Measurements from ENCODE around the gene SPARCL1.
"Not testable (repeated sequence)": the region's sequence is repeated elsewhere in the genome, so short reads cannot be mapped to it uniquely, and the experiment has no call there.

SPARCL1 gene

DNA sequence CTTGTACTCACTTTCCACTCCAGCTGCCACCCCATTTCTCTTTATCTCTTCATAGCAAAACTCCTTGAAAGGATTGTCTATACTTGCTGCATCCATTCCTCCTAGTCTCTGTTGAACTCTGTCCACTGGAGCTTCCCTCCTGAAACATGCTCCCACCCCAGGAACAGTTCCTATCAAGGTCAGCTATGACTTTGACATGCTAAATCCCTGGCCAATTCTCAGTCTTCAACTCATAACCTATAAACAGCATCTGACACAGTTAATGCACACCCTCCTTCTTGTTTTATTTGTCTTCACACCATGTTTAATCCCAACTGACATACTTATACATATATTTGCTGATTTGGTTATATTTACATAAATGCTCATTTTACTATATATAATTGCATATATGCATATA lies 47.8 kb downstream of the SPARCL1 start:
- H3K36me3 ChIP-seq = no peaks in the 10 kb centered on the region
- H3K27ac ChIP-seq = no peak overlapping the region
- H3K9me3 ChIP-seq (replicated peaks in 1 of 11) = peaks cover 0 to 6% (median 0%) of the 10 kb centered on the region in 11 experiments; a peak in 2 of 22 replicates
- TF ChIP-seq Cebpa-rat (IDR thresholded peaks at IDR 0.05) = no peak
- no peak overlapping the region for H3K9ac ChIP-seq
- H4K20me1 ChIP-seq = no peaks in the 10 kb centered on the region
- no peaks in the 10 kb centered on the region for H3K27me3 ChIP-seq
- no peak overlapping the region for H3K4me2 ChIP-seq
- no peaks in the 10 kb centered on the region; a peak in 1 of 20 replicates for H3K4me1 ChIP-seq
- no peak overlapping the region for H3K4me3 ChIP-seq

DNA sequence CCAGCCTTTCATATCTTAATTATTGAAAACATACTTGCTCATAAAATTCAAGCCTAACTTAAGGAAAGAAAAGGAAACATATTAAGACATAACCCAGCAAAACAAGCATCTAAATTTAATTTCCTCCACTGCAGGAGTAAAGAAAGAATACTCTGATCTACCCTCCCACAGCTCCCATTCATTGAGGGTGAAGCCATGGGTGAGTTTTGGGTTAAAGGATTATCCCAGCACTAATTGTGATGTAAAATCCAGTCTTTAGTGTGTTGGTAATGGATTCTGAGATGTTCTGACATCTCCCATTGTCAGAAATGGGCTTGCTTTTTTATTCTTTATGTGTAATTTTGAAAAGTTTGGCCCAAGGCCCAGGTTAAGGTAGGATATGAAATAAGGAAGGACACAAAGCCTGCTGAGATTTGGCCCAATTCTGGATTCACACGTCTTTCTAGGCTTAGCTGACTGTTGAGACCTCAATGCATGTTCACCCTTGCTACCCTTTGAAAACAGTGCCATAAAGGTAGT lies 50.4 kb downstream of the SPARCL1 start:
- H3K27me3 ChIP-seq = no peaks in the 10 kb centered on the region
- no peak overlapping the region for H3K4me2 ChIP-seq
- H3K27ac ChIP-seq = no peak overlapping the region
- H3K4me1 ChIP-seq = no peaks in the 10 kb centered on the region; a peak in 1 of 20 replicates
- no peak overlapping the region for H3K9ac ChIP-seq
- no peaks in the 10 kb centered on the region for H3K36me3 ChIP-seq
- H3K4me3 ChIP-seq = no peak overlapping the region
- TF ChIP-seq Cebpa-rat (IDR thresholded peaks at IDR 0.05) = no peak
- no peaks in the 10 kb centered on the region for H4K20me1 ChIP-seq
- H3K9me3 ChIP-seq (replicated peaks in 1 of 11) = peaks cover 0 to 6% (median 0%) of the 10 kb centered on the region in 11 experiments; a peak in 2 of 22 replicates

GRCh38 chr4:87476934-87477333 lies 52.2 kb downstream of the SPARCL1 start:
- H3K4me2 ChIP-seq = no peak overlapping the region
- H3K27me3 ChIP-seq = no peaks in the 10 kb centered on the region
- H3K4me3 ChIP-seq = no peak overlapping the region
- TF ChIP-seq Cebpa-rat (IDR thresholded peaks at IDR 0.05) = no peak
- no peaks in the 10 kb centered on the region for H3K36me3 ChIP-seq
- H3K9ac ChIP-seq = no peak overlapping the region
- H3K9me3 ChIP-seq (replicated peaks in 1 of 11) = no peaks in the 10 kb centered on the region
- no peaks in the 10 kb centered on the region for H4K20me1 ChIP-seq
- no peak overlapping the region for H3K27ac ChIP-seq
- no peaks in the 10 kb centered on the region; a peak in 1 of 20 replicates for H3K4me1 ChIP-seq

- H3K4me3 ChIP-seq = no peak overlapping the region
- no peaks in the 10 kb centered on the region for H3K4me1 ChIP-seq
- no peaks in the 10 kb centered on the region for H4K20me1 ChIP-seq
- no peak for TF ChIP-seq Cebpa-rat (IDR thresholded peaks at IDR 0.05)
- no peak overlapping the region for H3K9ac ChIP-seq
- H3K27me3 ChIP-seq = no peaks in the 10 kb centered on the region
- no peak overlapping the region for H3K27ac ChIP-seq
- no peaks in the 10 kb centered on the region for H3K36me3 ChIP-seq
- H3K4me2 ChIP-seq = no peak overlapping the region
- H3K9me3 ChIP-seq (replicated peaks in 1 of 11) = no peaks in the 10 kb centered on the region
Measured at GRCh38 chr4:87469390-87469789, 59.8 kb downstream of the SPARCL1 start.

DNA sequence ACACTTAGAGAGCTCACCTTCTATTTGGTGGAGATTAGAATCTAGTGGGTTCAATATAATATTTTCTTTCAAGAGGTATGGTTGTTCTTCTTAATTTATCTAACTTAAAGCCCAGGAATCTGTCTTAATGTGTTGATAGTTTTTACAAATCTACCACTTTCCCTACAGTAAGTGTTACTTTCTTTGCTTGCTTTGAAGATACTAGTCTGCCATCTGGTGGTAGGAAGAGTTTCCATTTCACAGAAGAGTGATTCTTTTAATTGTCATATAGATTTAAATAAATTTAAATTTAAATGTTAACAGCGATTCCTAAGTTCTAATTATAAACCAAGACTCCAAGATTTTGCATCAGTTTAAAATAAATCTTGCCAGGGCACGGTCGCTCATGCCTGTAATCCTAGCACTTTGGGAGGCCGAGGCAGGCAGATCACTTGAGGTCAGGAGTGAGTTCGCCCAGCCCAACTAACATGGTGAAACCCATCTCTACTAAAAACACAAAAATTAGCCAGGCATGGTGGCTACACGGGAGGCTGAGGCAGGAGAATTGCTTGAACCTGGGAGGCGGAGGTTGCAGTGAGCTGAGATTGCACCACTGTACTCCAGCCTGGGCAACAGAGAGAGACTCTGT lies 63.3 kb downstream of the SPARCL1 start:
- TF ChIP-seq Cebpa-rat (IDR thresholded peaks at IDR 0.05) = no peak
- Histone ChIP-seq H3K27me3 (no peaks in the 10 kb centered on the region), H3K4me2 (no peak overlapping the region), H3K4me1 (no peaks in the 10 kb centered on the region), H3K9ac (no peak overlapping the region), H3K36me3 (no peaks in the 10 kb centered on the region), H3K4me3 (no peak overlapping the region), H3K27ac (no peak overlapping the region), H4K20me1 (no peaks in the 10 kb centered on the region), H3K9me3 (replicated peaks in 1 of 11) (no peaks in the 10 kb centered on the region)

GRCh38 chr4:87462102-87462501 lies 67.1 kb downstream of the SPARCL1 start:
- Histone ChIP-seq H3K27me3 (no peaks in the 10 kb centered on the region), H3K4me2 (no peak overlapping the region), H3K9me3 (replicated peaks in 1 of 11) (peaks cover 0 to 5% (median 5%) of the 10 kb centered on the region in 11 experiments; a peak in 6 of 22 replicates), H4K20me1 (no peaks in the 10 kb centered on the region), H3K9ac (no peak overlapping the region), H3K4me1 (no peaks in the 10 kb centered on the region), H3K36me3 (peaks cover 14 to 32% (median 24%) of the 10 kb centered on the region in 11 experiments), H3K4me3 (no peak overlapping the region), H3K27ac (no peak overlapping the region)
- no peak for TF ChIP-seq Cebpa-rat (IDR thresholded peaks at IDR 0.05)

DNA sequence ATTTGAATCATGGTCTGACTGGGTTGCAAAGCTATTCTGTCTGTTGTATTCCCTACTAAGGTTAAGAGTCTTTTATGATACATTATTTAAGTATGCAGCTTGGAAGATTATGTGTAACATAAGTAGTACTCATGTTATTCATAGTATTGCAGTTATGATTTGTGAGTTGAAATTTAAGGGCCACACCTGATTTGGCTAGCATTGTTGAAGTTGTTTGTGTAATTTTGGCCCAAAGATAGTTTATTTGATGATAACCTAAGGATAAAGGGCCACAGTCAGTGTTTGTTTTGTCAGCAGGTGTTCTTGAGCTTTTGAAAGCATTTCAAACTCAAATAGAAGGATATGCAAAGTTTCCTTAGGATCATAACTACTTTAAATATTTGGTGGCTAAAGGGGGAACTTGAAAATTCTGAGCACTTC lies 67.9 kb downstream of the SPARCL1 start:
- Histone ChIP-seq H3K9ac (no peak overlapping the region), H3K4me1 (no peaks in the 10 kb centered on the region), H4K20me1 (no peaks in the 10 kb centered on the region), H3K27ac (no peak overlapping the region), H3K27me3 (no peaks in the 10 kb centered on the region), H3K9me3 (replicated peaks in 1 of 11) (peaks cover 0 to 5% (median 5%) of the 10 kb centered on the region in 11 experiments; a peak in 6 of 22 replicates), H3K4me2 (no peak overlapping the region), H3K4me3 (no peak overlapping the region), H3K36me3 (peaks cover 22 to 40% (median 32%) of the 10 kb centered on the region in 11 experiments)
- TF ChIP-seq Cebpa-rat (IDR thresholded peaks at IDR 0.05) = no peak

DNA sequence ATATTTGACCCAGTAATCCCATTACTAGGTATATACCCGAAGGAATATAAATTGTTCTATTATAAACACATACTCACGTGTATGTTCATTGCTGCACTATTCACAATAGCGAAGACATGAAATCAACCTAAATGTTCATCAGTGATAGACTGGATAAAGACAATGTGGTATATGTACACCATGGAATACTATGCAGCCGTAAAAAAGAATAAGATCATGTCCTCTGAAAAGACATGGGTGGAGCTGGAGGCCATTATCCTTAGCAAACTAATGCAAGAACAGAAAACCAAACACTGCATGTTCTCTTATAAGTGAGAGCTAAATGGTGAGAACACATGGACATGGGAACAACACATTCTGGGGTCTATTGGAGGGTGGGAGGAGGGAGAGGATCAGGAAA lies 70.3 kb downstream of the SPARCL1 start:
- no peak for TF ChIP-seq Cebpa-rat (IDR thresholded peaks at IDR 0.05)
- no peaks in the 10 kb centered on the region for H3K27me3 ChIP-seq

DNA sequence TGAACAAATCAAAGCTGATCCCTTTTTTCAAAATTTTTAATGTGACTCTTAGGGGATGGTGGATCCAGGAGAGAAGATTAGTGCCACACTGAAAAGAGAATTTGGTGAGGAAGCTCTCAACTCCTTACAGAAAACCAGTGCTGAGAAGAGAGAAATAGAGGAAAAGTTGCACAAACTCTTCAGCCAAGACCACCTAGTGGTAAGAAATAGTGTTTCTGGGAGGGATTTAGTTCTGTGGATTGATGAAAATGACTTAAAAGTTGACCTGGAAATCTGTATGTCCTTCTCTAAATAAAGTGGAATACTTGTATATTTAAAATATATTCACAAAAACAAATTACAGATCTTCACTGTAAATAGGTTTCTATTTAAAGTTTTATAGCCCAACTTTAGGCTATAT lies 77.6 kb downstream of the SPARCL1 start:
- peaks cover 56 to 93% (median 76%) of the 10 kb centered on the region in 11 experiments for H3K36me3 ChIP-seq
- H3K4me1 ChIP-seq = no peaks in the 10 kb centered on the region
- H3K4me3 ChIP-seq = no peak overlapping the region
- no peaks in the 10 kb centered on the region for H3K9me3 ChIP-seq (replicated peaks in 1 of 11)
- TF ChIP-seq Cebpa-rat (IDR thresholded peaks at IDR 0.05) = no peak
- no peak overlapping the region for H3K27ac ChIP-seq
- no peaks in the 10 kb centered on the region for H4K20me1 ChIP-seq
- no peaks in the 10 kb centered on the region for H3K27me3 ChIP-seq
- no peak overlapping the region for H3K4me2 ChIP-seq
- no peak overlapping the region for H3K9ac ChIP-seq

More for the DNA sequence above, 70.3 kb downstream of the SPARCL1 start:
- Histone ChIP-seq H4K20me1 (no peaks in the 10 kb centered on the region), H3K4me1 (no peaks in the 10 kb centered on the region), H3K36me3 (peaks cover 34 to 59% (median 49%) of the 10 kb centered on the region in 11 experiments), H3K9ac (no peak overlapping the region), H3K4me3 (no peak overlapping the region), H3K27ac (no peak overlapping the region), H3K4me2 (no peak overlapping the region), H3K9me3 (replicated peaks in 1 of 11) (peaks cover 0 to 5% (median 5%) of the 10 kb centered on the region in 11 experiments; a peak in 6 of 22 replicates)

DNA sequence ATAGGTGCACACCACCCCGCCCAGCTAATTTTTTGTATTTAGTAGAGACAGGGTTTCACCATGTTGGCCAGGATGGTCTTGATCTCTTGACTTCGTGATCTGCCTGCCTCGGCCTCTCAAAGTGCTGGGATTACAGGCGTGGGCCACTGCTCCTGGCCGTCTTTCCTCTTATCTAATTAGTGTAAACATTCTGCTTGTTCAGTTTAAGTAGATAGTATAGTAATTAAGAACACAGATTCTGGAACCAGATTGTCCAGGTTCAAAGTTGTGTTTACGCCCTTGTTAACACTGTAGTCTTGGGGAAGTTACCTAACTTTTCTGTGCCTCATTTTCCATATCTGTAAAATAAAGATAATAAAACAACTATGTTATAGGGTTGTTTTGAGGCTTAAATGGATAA lies 82.8 kb downstream of the SPARCL1 start:
- H3K9me3 ChIP-seq (replicated peaks in 1 of 11); H3K9ac ChIP-seq; H3K27ac ChIP-seq; H3K4me3 ChIP-seq; H3K4me1 ChIP-seq; H4K20me1 ChIP-seq; H3K27me3 ChIP-seq; H3K4me2 ChIP-seq: not testable (repeated sequence)
- peaks cover 51 to 98% (median 82%) of the 10 kb centered on the region in 11 experiments for H3K36me3 ChIP-seq

Data from BLaER1 treated with 17β-estradiol and CSF1 and Interleukin-3, amounts not matched to agents 10 nM and 100 nM (cell line).